HepG2 (cell line): ENCODE results near the gene NECTIN2. TPM values are rescaled to one million over a fixed set of nuclear protein-coding genes. Genes with fewer than 3 reads are reported as not detected.

Experiments
- ARHGAP35 ChIP-seq: sonication (generic); formaldehyde crosslinking; IDR thresholded peaks from 2 replicates; pipeline ENCODE4 v1.9.0; 2022; ENCODE audit warnings: mild to moderate bottlenecking, inconsistent platforms, moderate library complexity, missing genetic modification reagents, borderline replicate concordance
- CEBPZ ChIP-seq: IDR thresholded peaks from 2 replicates; pipeline ENCODE4 v1.6.1; 2012; ENCODE audit warnings: low read length, improper control_type of control experiment
- CENPX ChIP-seq: sonication (generic); formaldehyde crosslinking; IDR thresholded peaks from 2 replicates; pipeline ENCODE4 v1.9.0; 2021; ENCODE audit warnings: mild to moderate bottlenecking, missing genetic modification reagents, moderate library complexity
- CHCHD3 ChIP-seq: sonication (generic); formaldehyde crosslinking; IDR thresholded peaks from 2 replicates; pipeline ENCODE4 v1.8.0; 2022; ENCODE audit warnings: mild to moderate bottlenecking, missing genetic modification reagents, moderate library complexity
- ELF3 ChIP-seq: IDR thresholded peaks from 2 replicates; pipeline ENCODE4 v1.6.1; 2016; ENCODE audit warnings: missing genetic modification reagents, missing compliant biosample characterization
- HNRNPLL ChIP-seq: fragments of 200-400 bp; formaldehyde crosslinking; IDR thresholded peaks from 2 replicates; pipeline ENCODE4 v1.6.1; 2017; ENCODE audit warnings: mild to moderate bottlenecking, low read depth, low read length; ENCODE audit not compliant: poor library complexity, severe bottlenecking
- HOXA9 ChIP-seq: sonication (generic); formaldehyde crosslinking; IDR thresholded peaks from 2 replicates; pipeline ENCODE4 v1.8.1; 2022; ENCODE audit warnings: missing genetic modification reagents, mild to moderate bottlenecking, moderate library complexity, borderline replicate concordance
- PCBP1 ChIP-seq: fragments of 200-400 bp; formaldehyde crosslinking; IDR thresholded peaks from 2 replicates; pipeline ENCODE4 v1.6.1; 2017; ENCODE audit warnings: mild to moderate bottlenecking, low read depth, low read length, borderline replicate concordance
- POLR2G ChIP-seq: fragments of 200-400 bp; formaldehyde crosslinking; IDR thresholded peaks from 2 replicates; pipeline ENCODE4 v1.6.1; 2018; ENCODE audit warnings: mild to moderate bottlenecking, low read depth, low read length, moderate library complexity
- RFX5 ChIP-seq: IDR thresholded peaks from 2 replicates; pipeline ENCODE4 v1.6.1; 2011; ENCODE audit warnings: low read depth, low read length, improper control_type of control experiment
- SIN3B ChIP-seq: fragments of 150-350 bp; IDR thresholded peaks from 2 replicates; pipeline ENCODE4 v1.6.1; 2014; ENCODE audit warnings: low read length
- TBX2 ChIP-seq: sonication (generic); formaldehyde crosslinking; IDR thresholded peaks from 2 replicates; pipeline ENCODE4 v1.5.0; 2020; ENCODE audit warnings: missing genetic modification reagents, mild to moderate bottlenecking, borderline replicate concordance
- TRIM22 ChIP-seq: fragments of 450-650 bp; IDR thresholded peaks from 2 replicates; pipeline ENCODE4 v1.6.1; 2017
- ZNF207 ChIP-seq: fragments of 450-650 bp; IDR thresholded peaks from 2 replicates; pipeline ENCODE4 v1.6.1; 2016; ENCODE audit warnings: antibody characterized with exemption, borderline replicate concordance
- ZNF432 ChIP-seq: sonication (generic); formaldehyde crosslinking; IDR thresholded peaks from 2 replicates; pipeline ENCODE4 v1.5.0; 2020; ENCODE audit warnings: missing genetic modification reagents, mild to moderate bottlenecking, borderline replicate concordance
- ZNF564 ChIP-seq: sonication (generic); formaldehyde crosslinking; IDR thresholded peaks from 2 replicates; pipeline ENCODE4 v1.8.1; 2023; ENCODE audit warnings: mild to moderate bottlenecking, missing genetic modification reagents
- ZNF569 ChIP-seq: sonication (generic); formaldehyde crosslinking; IDR thresholded peaks from 2 replicates; pipeline ENCODE4 v1.5.0; 2020; ENCODE audit warnings: mild to moderate bottlenecking, missing genetic modification reagents, moderate library complexity, borderline replicate concordance
- polyA plus RNA-seq, 8 experiments: library from polyadenylated mRNA; depleted of rRNA in 3 of 8; stranded (reverse) in 7 of 8; unstranded in 1 of 8; fragments of >200 nt; fragmentation: Illumina TruSeq in 4 of 8; extraction: Trizol in 4 of 8; gene quantifications; 2 replicates each; pipeline versions ENCODE4 v1.2.1 to v1.2.3, GENCODE V29; 2011 to 2016; ENCODE audit warnings: low read depth in 4 of 8, missing spikeins in 1 of 8, mixed read lengths in 1 of 8; ENCODE audit not compliant: insufficient read depth in 1 of 8
- total RNA-seq, 5 experiments: library from RNA; depleted of rRNA; stranded (reverse); fragments of >200 nt; fragmentation: Illumina TruSeq; extraction: Trizol; gene quantifications; 2 replicates each; pipeline ENCODE4 v1.2.3, GENCODE V29; 2016; ENCODE audit warnings: low read depth in 1 of 5
- TF ChIP-seq, protein P1 (sequence below): sonication (generic); formaldehyde crosslinking; IDR thresholded peaks from 2 replicates; pipeline ENCODE4 v1.4.0; 2020; ENCODE audit warnings: missing genetic modification reagents, borderline replicate concordance
- TF ChIP-seq, protein P2 (sequence below): sonication (generic); formaldehyde crosslinking; IDR thresholded peaks from 2 replicates; pipeline ENCODE4 v1.4.0; 2020; ENCODE audit warnings: mild to moderate bottlenecking, missing genetic modification reagents

NECTIN2 gene
- total and polyA plus RNA-seq, 2 of the 13 experiments (the other 11 are each of a cell fraction or from before 2014, with no cell fraction given) = 75.4 to 114 TPM

DNA sequence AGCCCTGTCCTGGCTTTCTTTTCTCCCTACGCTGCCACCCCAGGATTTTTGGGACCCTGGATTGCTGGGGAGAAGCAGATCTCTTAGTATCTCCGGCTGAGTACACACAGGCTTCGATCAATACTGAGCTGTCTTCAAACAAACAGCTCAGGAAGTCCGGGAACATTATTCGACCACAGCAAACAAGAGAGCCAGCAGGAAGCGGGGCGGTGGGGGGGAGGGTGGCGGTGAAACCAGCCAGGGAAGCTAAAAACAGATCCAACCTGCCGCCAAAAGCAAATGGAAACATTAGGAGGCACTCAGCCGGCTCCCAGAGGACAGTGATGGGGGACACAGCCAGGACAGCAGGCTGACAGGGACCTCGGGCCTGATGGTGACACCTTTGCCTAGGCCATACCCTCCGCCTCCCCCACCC lies 49.4 kb upstream of the NECTIN2 start (continued):
- TF ChIP-seq TRIM22 = no peak
- TF ChIP-seq SIN3B = no peak
- TF ChIP-seq ZNF569 (CRISPR knock-in tag) = no peak
- TF ChIP-seq ARHGAP35 = no peak
- no peak for TF ChIP-seq CENPX (CRISPR knock-in tag)
- no peak for TF ChIP-seq HNRNPLL
- TF ChIP-seq HOXA9 (CRISPR knock-in tag) = no peak
- TF ChIP-seq CHCHD3 (CRISPR knock-in tag) = no peak
- TF ChIP-seq, protein P1, sequence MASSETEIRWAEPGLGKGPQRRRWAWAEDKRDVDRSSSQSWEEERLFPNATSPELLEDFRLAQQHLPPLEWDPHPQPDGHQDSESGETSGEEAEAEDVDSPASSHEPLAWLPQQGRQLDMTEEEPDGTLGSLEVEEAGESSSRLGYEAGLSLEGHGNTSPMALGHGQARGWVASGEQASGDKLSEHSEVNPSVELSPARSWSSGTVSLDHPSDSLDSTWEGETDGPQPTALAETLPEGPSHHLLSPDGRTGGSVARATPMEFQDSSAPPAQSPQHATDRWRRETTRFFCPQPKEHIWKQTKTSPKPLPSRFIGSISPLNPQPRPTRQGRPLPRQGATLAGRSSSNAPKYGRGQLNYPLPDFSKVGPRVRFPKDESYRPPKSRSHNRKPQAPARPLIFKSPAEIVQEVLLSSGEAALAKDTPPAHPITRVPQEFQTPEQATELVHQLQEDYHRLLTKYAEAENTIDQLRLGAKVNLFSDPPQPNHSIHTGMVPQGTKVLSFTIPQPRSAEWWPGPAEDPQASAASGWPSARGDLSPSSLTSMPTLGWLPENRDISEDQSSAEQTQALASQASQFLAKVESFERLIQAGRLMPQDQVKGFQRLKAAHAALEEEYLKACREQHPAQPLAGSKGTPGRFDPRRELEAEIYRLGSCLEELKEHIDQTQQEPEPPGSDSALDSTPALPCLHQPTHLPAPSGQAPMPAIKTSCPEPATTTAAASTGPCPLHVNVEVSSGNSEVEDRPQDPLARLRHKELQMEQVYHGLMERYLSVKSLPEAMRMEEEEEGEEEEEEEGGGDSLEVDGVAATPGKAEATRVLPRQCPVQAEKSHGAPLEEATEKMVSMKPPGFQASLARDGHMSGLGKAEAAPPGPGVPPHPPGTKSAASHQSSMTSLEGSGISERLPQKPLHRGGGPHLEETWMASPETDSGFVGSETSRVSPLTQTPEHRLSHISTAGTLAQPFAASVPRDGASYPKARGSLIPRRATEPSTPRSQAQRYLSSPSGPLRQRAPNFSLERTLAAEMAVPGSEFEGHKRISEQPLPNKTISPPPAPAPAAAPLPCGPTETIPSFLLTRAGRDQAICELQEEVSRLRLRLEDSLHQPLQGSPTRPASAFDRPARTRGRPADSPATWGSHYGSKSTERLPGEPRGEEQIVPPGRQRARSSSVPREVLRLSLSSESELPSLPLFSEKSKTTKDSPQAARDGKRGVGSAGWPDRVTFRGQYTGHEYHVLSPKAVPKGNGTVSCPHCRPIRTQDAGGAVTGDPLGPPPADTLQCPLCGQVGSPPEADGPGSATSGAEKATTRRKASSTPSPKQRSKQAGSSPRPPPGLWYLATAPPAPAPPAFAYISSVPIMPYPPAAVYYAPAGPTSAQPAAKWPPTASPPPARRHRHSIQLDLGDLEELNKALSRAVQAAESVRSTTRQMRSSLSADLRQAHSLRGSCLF (CRISPR knock-in tag) = no peak
- no peak for TF ChIP-seq ZNF207
- peak; percentile 65; the same call in 1 of the 2 replicates for TF ChIP-seq TBX2 (CRISPR knock-in tag)
- TF ChIP-seq ZNF432 = no peak
- no peak for TF ChIP-seq CEBPZ
- TF ChIP-seq ELF3 = peak; percentile 92
- no peak for TF ChIP-seq ZNF564 (CRISPR knock-in tag)
- TF ChIP-seq, protein P2, sequence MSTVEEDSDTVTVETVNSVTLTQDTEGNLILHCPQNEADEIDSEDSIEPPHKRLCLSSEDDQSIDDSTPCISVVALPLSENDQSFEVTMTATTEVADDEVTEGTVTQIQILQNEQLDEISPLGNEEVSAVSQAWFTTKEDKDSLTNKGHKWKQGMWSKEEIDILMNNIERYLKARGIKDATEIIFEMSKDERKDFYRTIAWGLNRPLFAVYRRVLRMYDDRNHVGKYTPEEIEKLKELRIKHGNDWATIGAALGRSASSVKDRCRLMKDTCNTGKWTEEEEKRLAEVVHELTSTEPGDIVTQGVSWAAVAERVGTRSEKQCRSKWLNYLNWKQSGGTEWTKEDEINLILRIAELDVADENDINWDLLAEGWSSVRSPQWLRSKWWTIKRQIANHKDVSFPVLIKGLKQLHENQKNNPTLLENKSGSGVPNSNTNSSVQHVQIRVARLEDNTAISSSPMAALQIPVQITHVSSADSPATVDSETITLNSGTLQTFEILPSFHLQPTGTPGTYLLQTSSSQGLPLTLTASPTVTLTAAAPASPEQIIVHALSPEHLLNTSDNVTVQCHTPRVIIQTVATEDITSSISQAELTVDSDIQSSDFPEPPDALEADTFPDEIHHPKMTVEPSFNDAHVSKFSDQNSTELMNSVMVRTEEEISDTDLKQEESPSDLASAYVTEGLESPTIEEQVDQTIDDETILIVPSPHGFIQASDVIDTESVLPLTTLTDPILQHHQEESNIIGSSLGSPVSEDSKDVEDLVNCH (CRISPR knock-in tag) = no peak
- no peak for TF ChIP-seq PCBP1
- TF ChIP-seq POLR2G = no peak
- no peak for TF ChIP-seq RFX5
